ENCODE data around the gene COA7.

Gene COA7

GRCh38 chr1:52635321-52636089, 62.6 kb downstream of the COA7 start:
- H3K4me1 ChIP-seq (ENCODE audit: insufficient read depth, low read length) = peaks cover 23% of the 10 kb centered on the region

More at GRCh38 chr1:52635321-52636089, 62.6 kb downstream of the COA7 start:
- peaks cover 6% of the 10 kb centered on the region for H3K9me3 ChIP-seq (ENCODE audit: low read length)
- no peak overlapping the region for H2AFZ ChIP-seq (ENCODE audit: low read depth, low read length)
- no peak overlapping the region for H3K4me3 ChIP-seq (ENCODE audit: low read length)
- no peaks in the 10 kb centered on the region for H3K27me3 ChIP-seq (ENCODE audit: insufficient read depth, low read length)
- H3K36me3 ChIP-seq (ENCODE audit: insufficient read depth, low read length) = no peaks in the 10 kb centered on the region

Measured in neuron (in vitro differentiated cells).